ENCODE measurements around the gene PTPRE.

PTPRE gene

DNA sequence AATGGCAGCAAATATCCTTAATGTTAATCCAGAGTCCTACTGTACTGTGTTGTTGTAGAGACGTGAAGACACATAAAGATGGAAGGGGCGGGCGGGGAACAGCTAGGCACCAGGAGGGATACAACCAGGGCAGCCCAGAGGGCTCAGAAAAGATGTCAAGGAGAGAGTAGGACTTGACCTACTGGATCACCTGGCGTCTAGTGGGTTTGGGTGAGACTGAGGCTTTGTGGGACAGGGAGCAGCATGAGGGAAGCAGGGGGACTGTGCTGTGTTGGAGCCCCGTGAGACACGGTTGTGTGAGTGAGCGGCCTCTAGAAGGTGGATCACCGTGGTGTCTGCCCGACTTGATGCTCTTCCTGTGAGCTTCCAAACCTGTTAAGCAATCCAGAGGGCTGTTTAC is 68.0 kb downstream of the PTPRE start:
- TF ChIP-seq SUZ12 (IDR thresholded peaks at IDR 0.05; ENCODE audit: extremely low read depth, insufficient read depth, insufficient read length): no peak
- no peak for TF ChIP-seq ZNF274 (IDR thresholded peaks at IDR 0.05; ENCODE audit: low read depth, low read length)
- TF ChIP-seq YY1 (IDR thresholded peaks at IDR 0.05; ENCODE audit: insufficient read depth, insufficient read length): no peak

DNA sequence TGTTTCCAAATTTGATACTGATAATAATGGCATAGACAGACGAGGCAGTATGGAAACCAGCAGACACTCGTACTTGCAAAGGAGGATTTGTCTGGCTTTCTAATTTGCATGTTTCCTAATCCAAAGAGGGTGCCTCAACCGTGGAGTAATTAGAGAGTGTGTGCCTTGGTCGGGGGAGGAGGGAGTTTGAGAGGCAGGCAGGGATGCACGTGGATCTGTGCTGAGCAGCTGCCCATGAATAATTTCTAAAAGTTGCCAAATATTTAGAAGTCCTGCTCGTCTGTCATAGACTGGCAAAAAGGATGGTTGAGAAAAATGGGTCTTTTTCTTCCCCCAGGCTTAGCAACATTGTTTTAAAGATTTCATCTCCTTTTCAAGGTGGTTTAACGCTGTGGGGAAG is 69.4 kb downstream of the PTPRE start:
- TF ChIP-seq YY1 (IDR thresholded peaks at IDR 0.05; ENCODE audit: insufficient read depth, insufficient read length) (no peak), ZNF274 (IDR thresholded peaks at IDR 0.05; ENCODE audit: low read depth, low read length) (no peak), SUZ12 (IDR thresholded peaks at IDR 0.05; ENCODE audit: extremely low read depth, insufficient read depth, insufficient read length) (no peak)
- H3K9ac ChIP-seq (ENCODE audit: insufficient read length, low read depth): no peak overlapping the region
- no peaks in the 10 kb centered on the region for H3K27me3 ChIP-seq (ENCODE audit: insufficient read depth, insufficient read length)
- no peaks in the 10 kb centered on the region for H3K4me1 ChIP-seq (ENCODE audit: insufficient read depth, insufficient read length)
- H3K36me3 ChIP-seq (ENCODE audit: insufficient read depth, insufficient read length, low read length): no peaks in the 10 kb centered on the region
- peaks cover 9% of the 10 kb centered on the region for H3K9me3 ChIP-seq (ENCODE audit: insufficient read depth, low read length)
- H3K4me3 ChIP-seq (ENCODE audit: insufficient read length, low read depth): no peak overlapping the region
- DNase-seq (ENCODE audit: low read depth, low spot score): no peak

More for the DNA sequence above, 68.0 kb downstream of the PTPRE start:
- H3K9me3 ChIP-seq (ENCODE audit: insufficient read depth, low read length): no peaks in the 10 kb centered on the region
- H3K36me3 ChIP-seq (ENCODE audit: insufficient read depth, insufficient read length, low read length): no peaks in the 10 kb centered on the region
- no peaks in the 10 kb centered on the region for H3K4me1 ChIP-seq (ENCODE audit: insufficient read depth, insufficient read length)
- H3K27me3 ChIP-seq (ENCODE audit: insufficient read depth, insufficient read length): no peaks in the 10 kb centered on the region
- DNase-seq (ENCODE audit: low read depth, low spot score): no peak
- no peak overlapping the region for H3K9ac ChIP-seq (ENCODE audit: insufficient read length, low read depth)
- H3K4me3 ChIP-seq (ENCODE audit: insufficient read length, low read depth): no peak overlapping the region

DNA sequence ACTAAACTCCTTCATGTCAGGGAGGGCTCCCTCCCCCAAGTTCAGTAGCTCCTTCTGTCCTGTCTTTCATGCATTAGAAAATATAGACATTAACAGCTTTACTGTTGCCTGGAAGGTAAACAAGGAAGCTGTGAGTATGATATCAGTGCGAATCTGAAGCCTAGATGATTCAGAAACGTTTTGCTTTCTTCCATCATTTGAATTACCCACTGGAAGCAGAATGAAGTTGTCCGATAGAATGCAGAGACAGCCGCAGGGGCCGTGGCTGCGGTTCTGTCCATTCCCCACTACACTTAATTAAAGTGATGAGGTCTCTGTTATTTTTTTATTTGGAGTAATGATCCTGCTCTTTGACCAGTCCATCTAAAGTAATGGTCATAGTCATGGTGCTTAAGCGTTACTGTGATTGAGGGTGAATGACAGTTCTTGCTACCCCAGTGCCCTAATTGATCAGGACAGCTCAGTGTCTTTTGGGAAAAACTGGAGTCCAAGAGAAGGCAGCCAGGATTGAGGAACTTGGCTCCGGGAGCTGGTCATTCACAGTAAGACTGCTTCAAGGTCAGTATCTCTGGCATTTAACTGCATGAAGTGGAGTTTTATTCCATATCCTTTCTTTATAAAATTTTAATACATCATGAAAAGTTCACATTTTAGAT is 69.9 kb downstream of the PTPRE start:
- DNase-seq (ENCODE audit: low read depth, low spot score): no peak
- Histone ChIP-seq H3K9me3 (ENCODE audit: insufficient read depth, low read length) (peaks cover 9% of the 10 kb centered on the region), H3K4me3 (ENCODE audit: insufficient read length, low read depth) (no peak overlapping the region), H3K4me1 (ENCODE audit: insufficient read depth, insufficient read length) (no peaks in the 10 kb centered on the region), H3K27me3 (ENCODE audit: insufficient read depth, insufficient read length) (no peaks in the 10 kb centered on the region), H3K9ac (ENCODE audit: insufficient read length, low read depth) (no peak overlapping the region), H3K36me3 (ENCODE audit: insufficient read depth, insufficient read length, low read length) (no peaks in the 10 kb centered on the region)
- TF ChIP-seq ZNF274 (IDR thresholded peaks at IDR 0.05; ENCODE audit: low read depth, low read length): no peak
- TF ChIP-seq YY1 (IDR thresholded peaks at IDR 0.05; ENCODE audit: insufficient read depth, insufficient read length): no peak
- no peak for TF ChIP-seq SUZ12 (IDR thresholded peaks at IDR 0.05; ENCODE audit: extremely low read depth, insufficient read depth, insufficient read length)

DNA sequence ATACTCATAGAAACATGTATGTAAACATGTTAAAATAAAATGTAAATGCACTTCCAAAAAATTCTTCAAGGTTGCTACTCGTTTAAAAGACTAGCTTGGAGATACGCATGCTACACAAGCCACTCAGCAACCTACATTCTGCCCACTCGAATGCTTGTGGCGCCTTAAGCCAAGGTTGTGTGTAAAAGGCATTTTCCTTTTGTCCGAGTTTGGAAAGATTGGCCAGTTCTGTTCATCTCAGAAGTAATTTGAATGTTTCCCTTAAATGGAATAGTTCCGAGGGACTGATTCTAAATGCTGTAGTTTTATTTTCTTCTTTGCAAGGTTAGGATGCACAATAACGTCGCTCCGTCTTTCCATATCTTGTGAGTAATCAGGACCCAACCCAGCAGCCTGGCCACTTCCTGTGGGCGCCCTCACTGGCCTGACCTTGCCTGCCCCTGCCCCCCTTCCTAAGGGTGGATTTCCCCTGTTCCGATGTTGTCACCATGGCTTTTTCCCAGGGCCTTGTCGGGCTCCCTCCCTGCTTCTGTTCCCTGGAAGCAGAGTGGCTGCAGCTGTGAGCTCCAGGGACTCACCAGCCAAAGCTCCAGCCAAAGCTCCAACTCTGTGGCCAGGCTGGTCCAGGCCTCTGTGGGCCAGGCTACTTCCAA is 70.6 kb downstream of the PTPRE start:
- no peak for TF ChIP-seq YY1 (IDR thresholded peaks at IDR 0.05; ENCODE audit: insufficient read depth, insufficient read length)
- TF ChIP-seq SUZ12 (IDR thresholded peaks at IDR 0.05; ENCODE audit: extremely low read depth, insufficient read depth, insufficient read length): no peak
- no peak for TF ChIP-seq ZNF274 (IDR thresholded peaks at IDR 0.05; ENCODE audit: low read depth, low read length)
- no peaks in the 10 kb centered on the region for H3K4me1 ChIP-seq (ENCODE audit: insufficient read depth, insufficient read length)
- H3K27me3 ChIP-seq (ENCODE audit: insufficient read depth, insufficient read length): no peaks in the 10 kb centered on the region
- H3K9ac ChIP-seq (ENCODE audit: insufficient read length, low read depth): no peak overlapping the region
- DNase-seq (ENCODE audit: low read depth, low spot score): no peak
- H3K36me3 ChIP-seq (ENCODE audit: insufficient read depth, insufficient read length, low read length): no peaks in the 10 kb centered on the region
- no peak overlapping the region for H3K4me3 ChIP-seq (ENCODE audit: insufficient read length, low read depth)
- H3K9me3 ChIP-seq (ENCODE audit: insufficient read depth, low read length): peaks cover 9% of the 10 kb centered on the region

DNA sequence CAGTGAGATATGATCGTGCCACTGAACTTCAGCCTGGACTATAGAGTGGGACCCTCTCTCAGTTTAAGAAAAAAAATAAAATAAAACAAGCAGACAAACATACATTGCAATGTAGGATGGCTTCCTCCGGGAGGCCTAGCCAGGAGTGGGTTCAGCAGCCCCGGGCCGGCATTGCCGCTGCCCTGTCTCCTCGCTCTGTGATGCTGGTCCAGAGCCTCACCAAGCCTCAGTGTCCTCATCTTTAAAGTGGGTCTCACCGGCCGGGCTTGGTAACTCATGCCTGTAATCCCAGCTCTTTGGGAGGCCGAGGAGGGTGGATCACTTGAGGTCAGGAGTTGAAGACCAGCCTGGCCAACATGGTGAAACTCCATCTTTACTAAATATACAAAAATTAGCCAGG is 71.6 kb downstream of the PTPRE start:
- DNase-seq (ENCODE audit: low read depth, low spot score): no peak
- Histone ChIP-seq H3K9me3 (ENCODE audit: insufficient read depth, low read length) (peaks cover 9% of the 10 kb centered on the region), H3K9ac (ENCODE audit: insufficient read length, low read depth) (no peak overlapping the region), H3K36me3 (ENCODE audit: insufficient read depth, insufficient read length, low read length) (no peaks in the 10 kb centered on the region), H3K27me3 (ENCODE audit: insufficient read depth, insufficient read length) (no peaks in the 10 kb centered on the region), H3K4me1 (ENCODE audit: insufficient read depth, insufficient read length) (no peaks in the 10 kb centered on the region), H3K4me3 (ENCODE audit: insufficient read length, low read depth) (no peak overlapping the region)
- TF ChIP-seq YY1 (IDR thresholded peaks at IDR 0.05; ENCODE audit: insufficient read depth, insufficient read length) (no peak), ZNF274 (IDR thresholded peaks at IDR 0.05; ENCODE audit: low read depth, low read length) (no peak), SUZ12 (IDR thresholded peaks at IDR 0.05; ENCODE audit: extremely low read depth, insufficient read depth, insufficient read length) (no peak)

DNA sequence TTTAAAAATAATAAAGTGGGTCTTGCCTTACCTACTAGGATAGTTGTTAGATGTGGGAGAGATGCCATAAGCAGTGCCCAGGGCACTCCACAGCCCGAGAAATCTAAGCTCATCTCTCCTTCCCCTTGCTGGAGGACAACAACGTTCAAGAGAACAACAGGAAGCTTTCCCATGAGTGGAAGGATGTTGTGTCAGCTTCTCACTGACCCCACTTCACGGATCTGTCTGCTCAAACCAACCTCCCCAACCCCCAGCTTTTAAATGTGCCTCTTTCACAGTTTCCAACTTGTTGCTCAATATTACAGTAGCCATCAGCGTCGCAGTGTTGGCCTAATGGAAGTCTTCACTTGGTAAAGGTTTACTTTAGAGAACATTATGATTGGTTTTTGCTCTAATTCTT is 72.1 kb downstream of the PTPRE start:
- Histone ChIP-seq H3K4me1 (ENCODE audit: insufficient read depth, insufficient read length) (no peaks in the 10 kb centered on the region), H3K36me3 (ENCODE audit: insufficient read depth, insufficient read length, low read length) (no peaks in the 10 kb centered on the region), H3K9me3 (ENCODE audit: insufficient read depth, low read length) (peaks cover 9% of the 10 kb centered on the region), H3K9ac (ENCODE audit: insufficient read length, low read depth) (no peak overlapping the region), H3K27me3 (ENCODE audit: insufficient read depth, insufficient read length) (no peaks in the 10 kb centered on the region), H3K4me3 (ENCODE audit: insufficient read length, low read depth) (no peak overlapping the region)
- no peak for TF ChIP-seq ZNF274 (IDR thresholded peaks at IDR 0.05; ENCODE audit: low read depth, low read length)
- no peak for TF ChIP-seq YY1 (IDR thresholded peaks at IDR 0.05; ENCODE audit: insufficient read depth, insufficient read length)
- no peak for TF ChIP-seq SUZ12 (IDR thresholded peaks at IDR 0.05; ENCODE audit: extremely low read depth, insufficient read depth, insufficient read length)
- DNase-seq (ENCODE audit: low read depth, low spot score): no peak

DNA sequence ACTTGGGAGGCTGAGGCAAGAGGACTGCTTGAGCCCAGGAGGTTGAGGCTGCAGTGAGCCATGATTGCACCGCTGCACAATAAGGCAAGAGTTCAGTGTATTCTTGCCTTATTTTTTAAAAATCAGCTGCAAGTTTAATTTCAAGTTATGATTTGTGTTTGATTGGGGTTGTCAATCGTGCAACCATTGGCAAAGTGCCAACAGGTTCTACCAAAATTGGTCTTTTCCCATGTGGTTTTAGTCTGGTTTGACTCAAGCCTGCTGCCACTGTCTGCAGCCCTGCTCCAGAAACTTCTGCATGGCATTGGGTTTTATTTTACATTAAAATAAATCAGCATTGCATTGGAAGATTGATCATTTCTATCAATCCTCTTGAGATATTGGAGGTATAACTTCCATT is 72.7 kb downstream of the PTPRE start:
- Histone ChIP-seq H3K27me3 (ENCODE audit: insufficient read depth, insufficient read length) (no peaks in the 10 kb centered on the region), H3K4me3 (ENCODE audit: insufficient read length, low read depth) (no peak overlapping the region), H3K4me1 (ENCODE audit: insufficient read depth, insufficient read length) (no peaks in the 10 kb centered on the region), H3K9ac (ENCODE audit: insufficient read length, low read depth) (no peak overlapping the region), H3K36me3 (ENCODE audit: insufficient read depth, insufficient read length, low read length) (no peaks in the 10 kb centered on the region), H3K9me3 (ENCODE audit: insufficient read depth, low read length) (peaks cover 9% of the 10 kb centered on the region)
- TF ChIP-seq SUZ12 (IDR thresholded peaks at IDR 0.05; ENCODE audit: extremely low read depth, insufficient read depth, insufficient read length) (no peak), ZNF274 (IDR thresholded peaks at IDR 0.05; ENCODE audit: low read depth, low read length) (no peak), YY1 (IDR thresholded peaks at IDR 0.05; ENCODE audit: insufficient read depth, insufficient read length) (no peak)
- DNase-seq (ENCODE audit: low read depth, low spot score): no peak
